Endothelial cell (in vitro differentiated cells): Measurements from ENCODE around the gene IGF2R. TPM values are rescaled to one million over a fixed set of nuclear protein-coding genes. Genes with fewer than 3 reads are reported as not detected.

Source experiments
- DNase-seq: peaks from one replicate; pipeline ENCODE4 v3.0.0; 2021; ENCODE audit warnings: low spot score
- H3K27ac Mint-ChIP-seq: one replicate; pipeline ENCODE4 v1.8.0; 2021; ENCODE audit warnings: mixed read lengths, inconsistent platforms; ENCODE audit not compliant: unreplicated experiment
- H3K27me3 Mint-ChIP-seq: one replicate; pipeline ENCODE4 v1.8.0; 2021; ENCODE audit warnings: mild to moderate bottlenecking, moderate library complexity, mixed read lengths, inconsistent platforms; ENCODE audit not compliant: unreplicated experiment
- H3K36me3 Mint-ChIP-seq: one replicate; pipeline ENCODE4 v1.8.0; 2021; ENCODE audit warnings: mild to moderate bottlenecking, low read depth, mixed read lengths, inconsistent platforms; ENCODE audit not compliant: unreplicated experiment
- H3K4me1 Mint-ChIP-seq: one replicate; pipeline ENCODE4 v1.8.0; 2021; ENCODE audit warnings: mild to moderate bottlenecking, mixed read lengths, inconsistent platforms; ENCODE audit not compliant: unreplicated experiment
- H3K4me3 Mint-ChIP-seq: one replicate; pipeline ENCODE4 v1.8.0; 2021; ENCODE audit warnings: mild to moderate bottlenecking, mixed read lengths, inconsistent platforms; ENCODE audit not compliant: unreplicated experiment
- H3K9me3 Mint-ChIP-seq: one replicate; pipeline ENCODE4 v1.8.0; 2021; ENCODE audit warnings: mixed read lengths, inconsistent platforms; ENCODE audit not compliant: unreplicated experiment
- total RNA-seq: library from RNA; stranded (reverse); fragmentation: NEBNext Ultra II Directional; extraction: Animal tissue kit (Norgen Biotek cat#: 25700); gene quantifications from one replicate; pipeline ENCODE4 v1.2.1, GENCODE V29; 2021; ENCODE audit not compliant: unreplicated experiment
- TF ChIP-seq, protein P1 (sequence below): fragments of 200-600 bp; sonication (generic); IDR thresholded peaks from one replicate; pipeline ENCODE4 v1.5.0; 2021; ENCODE audit warnings: antibody characterized with exemption; ENCODE audit not compliant: unreplicated experiment

IGF2R gene
- total RNA-seq, 1 donor from 2014 or later: 108 TPM

DNA sequence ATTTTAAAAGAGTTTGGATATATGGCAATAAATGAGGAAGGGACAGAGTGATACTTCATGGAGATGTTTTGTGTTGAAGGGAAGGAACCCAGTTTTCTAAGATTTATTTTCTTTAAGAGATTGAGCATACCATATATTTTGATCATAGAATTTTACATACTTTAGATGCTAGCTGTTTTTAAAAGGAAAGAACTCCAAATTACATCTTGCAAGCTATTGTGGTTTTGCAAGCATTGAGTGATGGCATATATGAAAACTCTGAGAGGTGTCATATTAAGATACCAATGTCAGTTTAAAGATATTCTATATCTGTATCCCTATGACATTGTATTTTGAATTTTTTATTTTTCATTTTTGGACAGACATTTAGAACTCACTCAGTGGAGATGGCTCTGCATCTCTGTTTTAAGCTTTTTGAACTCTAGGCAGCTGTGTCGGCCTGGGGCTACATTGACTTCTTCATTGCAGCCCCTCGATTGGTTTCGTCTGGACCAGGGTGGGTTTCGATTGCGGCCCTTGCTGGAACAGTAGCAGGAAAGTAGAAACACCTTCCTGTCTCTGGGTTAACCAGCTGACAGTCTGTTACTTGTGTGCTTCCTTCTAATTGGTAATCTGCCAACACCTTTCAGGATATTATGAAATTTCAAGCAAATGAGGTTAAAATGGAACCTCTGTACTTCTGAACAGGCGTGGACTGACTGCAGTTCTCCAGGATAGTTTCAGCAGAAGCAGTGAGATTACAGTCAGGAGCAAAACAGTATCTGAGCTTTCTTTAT is 14.0 kb downstream of the IGF2R start:
- TF ChIP-seq, protein P1, sequence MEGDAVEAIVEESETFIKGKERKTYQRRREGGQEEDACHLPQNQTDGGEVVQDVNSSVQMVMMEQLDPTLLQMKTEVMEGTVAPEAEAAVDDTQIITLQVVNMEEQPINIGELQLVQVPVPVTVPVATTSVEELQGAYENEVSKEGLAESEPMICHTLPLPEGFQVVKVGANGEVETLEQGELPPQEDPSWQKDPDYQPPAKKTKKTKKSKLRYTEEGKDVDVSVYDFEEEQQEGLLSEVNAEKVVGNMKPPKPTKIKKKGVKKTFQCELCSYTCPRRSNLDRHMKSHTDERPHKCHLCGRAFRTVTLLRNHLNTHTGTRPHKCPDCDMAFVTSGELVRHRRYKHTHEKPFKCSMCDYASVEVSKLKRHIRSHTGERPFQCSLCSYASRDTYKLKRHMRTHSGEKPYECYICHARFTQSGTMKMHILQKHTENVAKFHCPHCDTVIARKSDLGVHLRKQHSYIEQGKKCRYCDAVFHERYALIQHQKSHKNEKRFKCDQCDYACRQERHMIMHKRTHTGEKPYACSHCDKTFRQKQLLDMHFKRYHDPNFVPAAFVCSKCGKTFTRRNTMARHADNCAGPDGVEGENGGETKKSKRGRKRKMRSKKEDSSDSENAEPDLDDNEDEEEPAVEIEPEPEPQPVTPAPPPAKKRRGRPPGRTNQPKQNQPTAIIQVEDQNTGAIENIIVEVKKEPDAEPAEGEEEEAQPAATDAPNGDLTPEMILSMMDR: no peak

DNA sequence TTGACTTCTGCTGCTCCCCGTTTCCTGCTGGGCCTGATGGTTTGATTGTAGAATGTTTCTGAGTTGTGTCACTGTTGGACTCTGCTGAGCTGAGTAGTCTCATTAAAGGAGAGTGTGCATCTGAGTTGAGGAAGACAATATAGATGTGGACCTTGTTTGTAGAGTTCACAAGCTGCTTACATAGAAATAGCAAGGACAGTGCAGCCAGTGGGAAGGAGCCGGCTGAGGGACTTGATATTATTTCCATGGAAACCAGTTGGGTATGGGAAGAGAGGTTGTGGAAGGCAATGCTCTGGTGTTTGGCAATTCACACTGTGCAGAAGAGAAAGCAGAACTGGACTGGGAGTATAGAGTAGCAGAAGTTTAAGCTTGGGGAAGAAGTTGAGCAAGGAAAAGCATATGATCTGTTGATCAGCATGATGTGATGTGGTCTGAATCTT is 14.8 kb downstream of the IGF2R start:
- Mint-ChIP-seq H3K4me1 (peaks cover 48% of the 10 kb centered on the region), H3K36me3 (peaks cover 6% of the 10 kb centered on the region), H3K27ac (peak overlapping the region; percentile 81), H3K27me3 (peaks cover 13% of the 10 kb centered on the region), H3K9me3 (no peaks in the 10 kb centered on the region), H3K4me3 (no peak overlapping the region)
- TF ChIP-seq, protein P1: no peak
- no peak for DNase-seq

More for the DNA sequence above, 14.0 kb downstream of the IGF2R start:
- Mint-ChIP-seq H3K4me3 (peak overlapping the region; percentile 81), H3K27ac (peak overlapping the region; percentile 98), H3K27me3 (peaks cover 16% of the 10 kb centered on the region), H3K36me3 (peaks cover 6% of the 10 kb centered on the region), H3K9me3 (no peaks in the 10 kb centered on the region), H3K4me1 (peaks cover 53% of the 10 kb centered on the region)
- no peak for DNase-seq

DNA sequence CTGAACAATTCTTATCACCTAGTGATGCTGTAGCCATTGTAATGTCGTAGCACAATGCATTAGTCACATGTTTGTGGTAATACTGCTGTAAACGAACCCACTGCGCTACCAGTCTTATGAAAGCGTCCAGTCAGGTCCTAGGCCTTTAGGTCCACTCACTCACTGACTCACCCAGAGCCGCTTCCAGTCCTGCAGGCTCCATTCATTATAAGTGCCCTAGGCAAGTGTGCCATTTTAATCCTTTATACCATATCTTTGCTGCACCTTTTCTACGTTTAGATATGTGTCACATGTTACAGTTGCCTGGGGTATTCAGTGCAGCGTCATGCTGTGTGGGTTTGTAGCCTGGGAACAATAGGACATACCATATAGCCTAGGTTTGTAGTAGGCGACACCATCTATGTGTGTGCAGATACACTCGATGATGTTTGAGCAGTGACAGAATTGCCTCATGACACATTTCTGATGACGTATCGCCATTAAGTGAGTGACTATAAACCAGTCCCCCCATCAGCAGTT is 15.4 kb downstream of the IGF2R start:
- no peak for DNase-seq
- Mint-ChIP-seq H3K27ac (no peak overlapping the region), H3K9me3 (no peaks in the 10 kb centered on the region), H3K4me3 (no peak overlapping the region), H3K4me1 (peaks cover 47% of the 10 kb centered on the region), H3K27me3 (peaks cover 11% of the 10 kb centered on the region), H3K36me3 (peaks cover 6% of the 10 kb centered on the region)
- TF ChIP-seq, protein P1: no peak

DNA sequence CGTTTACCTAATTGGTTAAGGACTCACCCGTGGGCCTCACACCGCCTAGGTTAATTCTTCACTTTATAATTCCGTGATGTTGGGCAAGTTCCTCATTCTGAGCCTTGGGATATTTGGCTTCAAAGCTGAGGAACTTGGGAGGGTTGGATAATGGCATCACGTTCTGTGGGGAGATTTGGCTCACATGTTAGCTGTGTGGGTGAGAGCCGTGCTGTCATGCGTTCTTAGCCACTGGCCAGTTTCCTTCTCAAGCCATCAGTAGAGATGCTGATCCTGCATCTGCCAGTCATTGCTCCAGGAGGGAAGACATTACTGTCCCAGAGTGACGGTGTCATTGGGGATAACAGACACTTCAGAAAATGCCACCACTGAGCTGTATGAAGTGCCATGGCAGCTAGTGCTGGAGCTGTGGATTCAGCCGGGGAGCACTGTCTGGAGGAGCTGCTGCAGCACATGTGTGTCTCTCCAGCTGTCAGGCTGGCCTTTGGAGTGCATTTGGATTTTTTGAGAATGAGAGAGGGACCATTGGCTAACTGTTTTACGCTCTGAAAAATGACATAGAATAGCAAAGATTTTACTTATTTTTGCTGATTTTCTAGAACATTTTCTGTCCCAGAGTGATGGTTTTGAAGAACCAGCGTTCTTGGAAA is 16.5 kb downstream of the IGF2R start:
- no peak for DNase-seq
- Mint-ChIP-seq H3K4me1 (peaks cover 44% of the 10 kb centered on the region), H3K27ac (no peak overlapping the region)

More for the DNA sequence above, 16.5 kb downstream of the IGF2R start:
- TF ChIP-seq, protein P1: no peak
- H3K36me3 Mint-ChIP-seq: peaks cover 6% of the 10 kb centered on the region
- peaks cover 11% of the 10 kb centered on the region for H3K27me3 Mint-ChIP-seq
- H3K9me3 Mint-ChIP-seq: no peaks in the 10 kb centered on the region
- no peak overlapping the region for H3K4me3 Mint-ChIP-seq
